ENCODE measurements around the gene TET1.
"Not testable (repeated sequence)": the region's sequence is repeated elsewhere in the genome, so short reads cannot be mapped to it uniquely, and the experiment has no call there.

The TET1 gene

DNA sequence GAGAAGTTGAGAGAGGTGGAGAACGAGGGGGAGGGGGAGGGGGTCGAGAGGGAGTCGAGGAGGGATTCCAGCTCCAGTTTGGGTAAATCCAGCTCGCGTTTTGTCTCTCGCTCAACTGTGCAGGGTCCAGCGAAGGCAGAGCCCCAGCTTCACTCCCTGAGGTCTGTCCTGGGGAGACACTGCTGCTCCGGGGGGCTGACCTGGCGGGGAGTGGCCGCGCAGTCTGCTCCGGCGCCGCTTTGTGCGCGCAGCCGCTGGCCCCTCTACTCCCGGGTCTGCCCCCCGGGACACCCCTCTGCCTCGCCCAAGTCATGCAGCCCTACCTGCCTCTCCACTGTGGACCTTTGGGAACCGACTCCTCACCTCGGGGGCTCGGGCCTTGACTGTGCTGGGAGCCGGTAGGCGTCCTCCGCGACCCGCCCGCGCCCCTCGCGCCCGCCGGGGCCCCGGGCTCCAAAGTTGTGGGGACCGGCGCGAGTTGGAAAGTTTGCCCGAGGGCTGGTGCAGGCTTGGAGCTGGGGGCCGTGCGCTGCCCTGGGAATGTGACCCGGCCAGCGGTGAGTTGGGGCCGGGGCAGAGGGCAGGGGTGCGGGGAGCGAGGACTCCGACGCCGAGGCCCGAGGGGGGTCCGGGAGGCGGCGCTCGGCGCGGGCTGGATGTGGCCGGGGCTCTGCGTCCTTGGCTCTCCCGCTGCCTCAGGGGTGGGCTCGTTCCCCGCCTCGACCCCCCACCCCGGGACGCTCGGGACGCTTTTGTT lies at the start of gene TET1:
Gene TET1 (plus strand): TSS at position 152 of the 757 bp plus-strand sequence. CDS start 12,002 bp downstream, outside the sequence.
- DNase-seq: no peak

DNA sequence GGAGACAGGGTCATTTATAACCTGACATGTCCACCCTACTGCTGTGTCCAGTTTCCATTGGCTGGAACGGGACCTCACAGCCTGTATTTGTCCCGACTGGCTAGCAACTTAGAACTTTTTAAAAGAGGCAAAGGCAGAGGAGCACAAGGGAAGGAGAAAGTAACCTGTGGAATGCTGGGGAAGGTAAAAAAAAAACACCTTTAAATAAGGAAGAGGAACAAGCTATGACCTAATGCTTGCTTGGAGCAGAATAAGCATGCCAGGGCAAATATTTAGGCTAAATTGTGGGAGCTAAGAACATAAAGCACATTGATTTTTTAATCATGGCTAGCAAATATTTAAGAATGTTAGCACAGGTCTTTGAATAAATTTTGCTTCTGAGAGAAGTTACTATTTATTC lies 43.9 kb upstream of the TET1 start:
- DNase-seq: not testable (repeated sequence)

- DNase-seq: no peak
Measured at GRCh38 chr10:68516766-68517165, 43.4 kb upstream of the TET1 start.

- DNase-seq: no peak
Measured at GRCh38 chr10:68517188-68517587, 42.9 kb upstream of the TET1 start.

- DNase-seq: not testable (repeated sequence)
Measured at GRCh38 chr10:68518609-68519008, 41.5 kb upstream of the TET1 start.

DNA sequence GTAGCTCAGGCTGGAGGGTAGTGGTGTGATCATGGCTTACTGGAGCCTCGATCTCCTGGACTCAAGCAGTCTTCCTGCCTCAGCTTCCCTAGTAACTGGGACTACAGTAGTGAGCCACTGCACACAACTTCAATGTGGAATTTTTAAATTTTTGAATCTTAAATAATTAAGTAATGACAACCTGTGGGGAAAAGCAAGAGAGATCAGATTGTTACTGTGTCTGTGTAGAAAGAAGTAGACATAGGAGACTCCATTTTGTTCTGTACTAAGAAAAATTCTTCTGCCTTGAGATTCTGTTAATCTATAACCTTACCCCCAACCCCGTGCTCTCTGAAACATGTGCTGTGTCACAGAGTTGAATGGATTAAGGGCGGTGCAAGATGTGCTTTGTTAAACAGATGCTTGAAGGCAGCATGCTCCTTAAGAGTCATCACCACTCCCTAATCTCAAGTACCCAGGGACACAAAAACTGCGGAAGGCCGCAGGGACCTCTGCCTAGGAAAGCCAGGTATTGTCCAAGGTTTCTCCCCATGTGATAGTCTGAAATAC lies 34.6 kb upstream of the TET1 start:
- not testable (repeated sequence) for DNase-seq

- DNase-seq: no peak
Measured at GRCh38 chr10:68526634-68527307, 33.4 kb upstream of the TET1 start.

DNA sequence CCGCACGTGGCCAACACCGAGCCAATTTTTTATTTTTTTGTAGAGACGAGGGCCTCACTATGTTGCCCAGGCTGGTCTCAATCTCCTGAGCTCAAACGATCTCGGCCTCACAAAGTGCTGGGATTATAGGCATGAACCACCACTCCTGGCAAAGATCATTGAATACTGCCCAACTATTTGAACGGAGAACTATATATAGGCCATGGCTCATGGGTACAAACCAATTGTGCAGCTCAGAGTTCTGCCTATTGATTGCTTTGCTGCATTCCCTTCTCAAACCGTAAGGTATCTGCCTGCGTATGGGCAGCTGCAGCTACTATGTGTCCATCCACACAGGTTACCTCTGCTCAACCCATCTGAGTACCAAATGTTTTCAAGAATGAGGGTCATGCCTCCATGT lies 23.2 kb upstream of the TET1 start:
- no peak for DNase-seq

DNA sequence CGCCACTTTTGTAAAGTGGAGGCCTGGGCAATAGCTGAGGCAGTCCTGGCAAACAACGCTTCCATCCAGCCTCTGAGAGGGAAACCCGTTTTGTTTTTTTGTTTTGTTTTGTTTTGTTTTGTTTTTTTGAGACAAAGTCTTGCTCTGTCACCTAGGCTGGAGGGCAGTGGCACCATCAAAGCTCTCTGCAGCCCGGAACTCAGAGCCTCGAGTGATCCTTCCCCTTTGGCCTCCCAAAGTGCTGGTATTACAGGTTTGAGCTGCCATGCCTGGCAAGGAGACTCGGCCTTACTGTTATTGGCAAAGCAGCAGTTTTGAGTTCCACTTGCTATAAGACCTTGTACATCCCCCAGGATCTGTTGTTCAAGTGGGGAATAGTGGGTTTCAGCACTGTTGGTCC lies 22.3 kb upstream of the TET1 start:
- no peak for DNase-seq

DNA sequence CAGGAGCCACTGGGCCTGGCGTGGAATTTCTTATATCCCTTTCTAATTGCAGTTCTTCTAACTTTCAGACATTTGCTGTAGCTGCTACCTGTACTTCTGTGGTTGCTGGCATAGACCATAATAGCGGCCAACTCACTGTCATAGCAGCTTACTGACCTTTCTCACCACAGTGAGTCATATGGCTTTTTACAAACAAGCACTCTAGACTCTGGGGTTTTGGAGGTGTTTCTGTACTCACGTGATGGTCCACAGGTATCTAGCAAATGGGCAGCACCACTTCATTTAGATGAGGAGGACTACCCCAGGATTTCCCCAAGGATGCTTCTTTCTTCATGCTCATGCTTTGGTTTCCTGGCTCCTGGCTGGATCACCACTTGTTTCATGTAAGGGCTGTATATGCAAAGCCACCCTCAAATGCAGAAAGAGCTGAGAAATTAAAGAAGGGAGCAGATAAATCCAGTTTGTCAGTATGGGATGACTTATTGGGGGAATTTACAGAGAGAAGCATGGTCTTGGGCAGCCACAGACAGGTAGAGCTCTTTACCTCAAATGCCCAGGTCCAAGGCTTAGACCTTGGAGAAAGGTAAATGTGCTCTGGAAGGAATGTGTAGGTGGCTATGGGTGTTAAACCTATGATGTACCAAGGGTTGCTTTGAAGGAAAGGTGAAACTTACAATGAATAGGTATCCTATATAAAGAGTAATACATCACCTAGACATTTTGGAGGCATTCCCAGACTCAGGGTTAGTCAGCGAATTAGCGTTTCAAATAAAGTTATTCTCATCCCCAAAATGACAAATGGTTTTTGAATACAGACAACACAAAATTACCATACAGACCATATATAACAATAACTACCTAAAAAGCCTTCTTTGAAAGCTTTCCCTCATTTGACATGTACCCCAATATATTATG lies 16.9 kb upstream of the TET1 start:
- DNase-seq: no peak

DNA sequence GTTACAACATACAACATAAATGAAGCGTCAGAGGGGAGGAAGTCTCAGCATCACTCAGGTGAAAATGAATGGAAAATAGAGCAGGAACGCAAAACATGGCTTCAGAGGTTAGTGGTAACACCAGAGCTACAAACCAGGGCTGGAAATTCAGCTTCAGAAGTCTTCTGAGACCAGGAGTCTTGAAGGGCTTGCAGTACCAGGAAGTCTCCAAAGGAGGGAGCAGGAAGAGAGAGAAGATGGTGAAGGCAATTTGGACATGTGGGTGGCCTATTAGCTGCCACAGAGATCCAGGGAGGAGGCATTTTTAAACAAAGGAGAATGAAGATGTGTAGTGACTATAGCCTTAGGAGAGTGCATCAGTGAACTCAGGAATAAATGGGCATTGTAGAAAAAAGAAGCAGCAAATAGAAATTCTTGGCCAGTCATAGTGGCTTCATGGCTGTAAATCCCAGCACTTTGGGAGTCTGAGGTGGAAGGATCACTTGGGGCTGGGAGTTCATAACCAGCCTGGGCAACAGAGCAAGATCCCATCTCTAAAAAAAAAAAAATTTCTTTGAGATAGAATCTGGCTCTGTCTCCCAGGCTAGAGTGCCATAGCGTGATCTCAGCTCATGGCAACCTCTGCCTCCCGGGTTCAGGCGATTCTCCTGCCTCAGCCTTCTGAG lies 9.3 kb upstream of the TET1 start:
- peak; percentile 38 to 64 for DNase-seq

GRCh38 chr10:68553138-68553537 lies 7.0 kb upstream of the TET1 start:
- no peak for DNase-seq

GRCh38 chr10:68553599-68553998 lies 6.5 kb upstream of the TET1 start:
- no peak for DNase-seq

- DNase-seq: no peak
Measured at GRCh38 chr10:68558478-68558877, 1.7 kb upstream of the TET1 start.

GRCh38 chr10:68559251-68559650 lies 886 bp upstream of the TET1 start:
- no peak for DNase-seq

DNA sequence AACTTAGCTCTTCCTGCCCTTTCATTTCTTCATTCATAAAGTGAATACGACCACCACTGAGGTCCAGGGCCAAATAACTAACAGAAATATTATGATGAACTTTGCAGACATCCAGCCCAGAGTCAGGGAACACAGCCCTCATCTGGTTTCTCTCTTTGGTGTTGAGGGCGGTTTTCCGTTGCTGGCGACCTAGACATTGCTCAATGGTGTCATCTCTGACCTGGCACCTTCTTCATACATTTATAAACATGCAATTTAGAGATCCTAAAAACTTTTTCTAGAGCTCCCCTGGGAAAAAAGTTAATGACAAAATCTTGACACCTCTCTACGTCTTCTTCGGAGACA lies 324 bp upstream of the TET1 start:
- peak in 1 of 2 donors; percentile 16 for DNase-seq

- no peak for DNase-seq
Measured at GRCh38 chr10:68560943-68561864, 1.1 kb downstream of the TET1 start.

DNA sequence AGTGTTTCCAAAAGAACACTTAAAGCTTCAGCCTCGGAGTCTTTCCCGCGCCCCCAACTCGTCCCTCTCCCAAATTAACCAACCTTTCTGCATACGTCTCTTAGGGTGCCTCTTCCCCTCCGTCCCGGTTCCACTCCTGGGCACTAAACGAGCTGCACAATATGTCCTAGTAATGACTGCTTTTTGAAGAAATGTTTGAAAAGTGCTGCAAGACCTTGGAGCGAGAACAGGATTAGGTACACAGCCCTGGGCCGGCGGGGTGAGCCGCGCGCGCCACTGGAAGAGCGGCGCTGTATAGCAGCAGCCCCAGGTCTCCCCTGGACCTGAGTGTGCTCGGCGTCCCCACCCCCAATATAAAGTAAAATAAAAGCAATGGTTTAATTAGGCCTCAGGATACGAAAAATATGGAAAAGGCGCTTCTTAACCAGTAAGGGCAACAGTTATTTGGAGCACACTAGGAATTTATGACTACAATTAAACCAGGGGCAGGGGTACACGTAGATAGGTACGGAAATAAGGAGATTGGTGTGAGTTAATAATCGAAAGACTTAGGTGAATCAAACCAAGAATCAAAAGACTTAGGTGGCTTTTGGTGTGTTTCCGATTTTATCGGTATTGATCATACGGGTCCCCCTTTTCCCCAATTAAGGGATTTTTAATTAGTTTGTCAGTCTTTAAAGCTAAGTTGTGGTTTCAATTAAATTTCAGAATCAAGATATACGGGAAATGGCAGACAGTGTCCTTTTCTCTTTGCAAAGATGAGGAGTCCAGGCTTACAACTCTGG lies 1.9 kb downstream of the TET1 start:
- no peak for DNase-seq

- DNase-seq: no peak
Measured at GRCh38 chr10:68562661-68563570, 2.8 kb downstream of the TET1 start.

DNA sequence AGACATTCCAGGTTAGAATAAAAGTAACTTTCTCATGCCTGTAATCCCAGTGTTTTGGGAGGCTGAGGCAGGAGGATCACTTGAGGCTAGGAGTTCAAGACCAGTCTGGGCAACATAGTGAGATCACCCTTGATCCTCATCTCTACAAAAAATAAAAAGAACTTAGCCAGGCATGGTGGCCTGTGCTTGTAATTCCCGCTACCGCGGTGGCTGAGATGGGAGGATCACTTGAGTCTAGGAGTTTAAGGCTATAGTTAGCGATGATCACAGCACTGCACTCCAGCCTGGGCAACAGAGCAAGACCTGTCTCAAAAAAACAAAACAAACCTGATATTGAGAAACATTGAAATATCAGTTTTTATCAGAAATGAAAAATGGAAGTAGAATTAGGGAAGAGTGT lies 4.6 kb downstream of the TET1 start:
- DNase-seq: no peak
